Tibial nerve (tissue), 4 donors: Measurements from ENCODE around the gene MCM3AP.

Experiments used
- EP300 ChIP-seq, 2 donors: sonication (generic); formaldehyde crosslinking; IDR thresholded peaks; one replicate each; pipeline ENCODE4 v1.6.1; 2017; ENCODE audit warnings: antibody characterized with exemption in 2 of 2, mild to moderate bottlenecking in 1 of 2
- TF ChIP-seq, protein P1 (sequence below), 5 experiments: fragments of 200-600 bp in 3 of 5; fragments of 450-650 bp in 2 of 5; sonication (generic) in 3 of 5; IDR thresholded peaks; one replicate each; pipeline ENCODE4 v1.5.1; 2016 to 2019; ENCODE audit warnings: antibody characterized with exemption in 5 of 5, mild to moderate bottlenecking in 3 of 5, moderate library complexity in 2 of 5

DNA sequence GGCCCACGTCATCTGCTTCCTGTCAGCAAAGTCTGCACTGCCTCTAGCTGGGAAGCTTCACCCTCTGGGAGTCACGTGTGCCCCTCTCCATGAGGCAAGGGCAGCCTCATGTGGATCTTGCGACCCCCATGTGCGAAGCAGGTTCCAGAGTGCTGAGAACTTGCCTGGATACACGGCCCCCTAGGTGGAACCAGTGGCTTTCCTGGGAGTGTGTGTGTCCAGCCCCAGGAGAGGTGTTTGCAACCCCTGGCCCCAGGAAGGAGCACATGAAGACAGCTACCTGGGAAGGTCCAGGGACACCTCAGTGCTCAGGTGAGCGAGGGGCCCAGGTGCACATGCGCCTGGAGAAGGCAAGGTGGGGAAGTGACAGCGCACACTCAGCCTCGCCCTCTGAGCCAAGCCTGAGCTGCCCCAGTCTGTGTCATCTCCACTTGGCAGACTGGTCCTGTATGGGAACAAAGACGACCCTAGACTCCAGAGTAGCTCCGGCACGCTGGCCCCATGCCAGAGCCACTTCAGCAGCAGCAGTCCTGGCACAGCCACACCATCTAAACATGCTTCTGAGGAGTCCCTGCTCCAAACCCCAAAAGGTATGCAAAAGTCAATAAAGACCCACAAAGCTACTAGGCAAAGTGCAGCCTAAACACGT is 65.7 kb downstream of the MCM3AP start:
- no peak for TF ChIP-seq EP300 (IDR thresholded peaks at IDR 0.05)
- TF ChIP-seq, protein P1, sequence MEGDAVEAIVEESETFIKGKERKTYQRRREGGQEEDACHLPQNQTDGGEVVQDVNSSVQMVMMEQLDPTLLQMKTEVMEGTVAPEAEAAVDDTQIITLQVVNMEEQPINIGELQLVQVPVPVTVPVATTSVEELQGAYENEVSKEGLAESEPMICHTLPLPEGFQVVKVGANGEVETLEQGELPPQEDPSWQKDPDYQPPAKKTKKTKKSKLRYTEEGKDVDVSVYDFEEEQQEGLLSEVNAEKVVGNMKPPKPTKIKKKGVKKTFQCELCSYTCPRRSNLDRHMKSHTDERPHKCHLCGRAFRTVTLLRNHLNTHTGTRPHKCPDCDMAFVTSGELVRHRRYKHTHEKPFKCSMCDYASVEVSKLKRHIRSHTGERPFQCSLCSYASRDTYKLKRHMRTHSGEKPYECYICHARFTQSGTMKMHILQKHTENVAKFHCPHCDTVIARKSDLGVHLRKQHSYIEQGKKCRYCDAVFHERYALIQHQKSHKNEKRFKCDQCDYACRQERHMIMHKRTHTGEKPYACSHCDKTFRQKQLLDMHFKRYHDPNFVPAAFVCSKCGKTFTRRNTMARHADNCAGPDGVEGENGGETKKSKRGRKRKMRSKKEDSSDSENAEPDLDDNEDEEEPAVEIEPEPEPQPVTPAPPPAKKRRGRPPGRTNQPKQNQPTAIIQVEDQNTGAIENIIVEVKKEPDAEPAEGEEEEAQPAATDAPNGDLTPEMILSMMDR (IDR thresholded peaks at IDR 0.05), result no peak
